Measurements from ENCODE around the gene DAAM2.

DAAM2 gene

GRCh38 chr6:39793516-39793915 is 1.3 kb downstream of the DAAM2 start:
- H2AFZ ChIP-seq (ENCODE audit: low read length), result no peak overlapping the region
- H4K91ac ChIP-seq (ENCODE audit: low read depth, low read length, poor library complexity), result no peak overlapping the region
- DNase-seq (ENCODE audit: low spot score), result no peak
- H3K4ac ChIP-seq (ENCODE audit: low read length), result no peak overlapping the region
- H3K18ac ChIP-seq (ENCODE audit: low read length), result no peak overlapping the region
- H3K4me2 ChIP-seq (ENCODE audit: insufficient read depth, low read length, poor library complexity, severe bottlenecking), result no peak overlapping the region
- no CpG with 5 or more reads among the region's 7 CpGs for WGBS, 2 donors (ENCODE audit: extremely low coverage in 2 of 2, insufficient read length in 2 of 2, insufficient replicate concordance in 1 of 2)
- H3K4me1 ChIP-seq (ENCODE audit: control insufficient read depth in 2 of 2, insufficient read depth in 1 of 2, low read depth in 1 of 2, low read length in 2 of 2), result peaks cover 0 to 4% of the 10 kb centered on the region in 2 donors
- H2BK12ac ChIP-seq (ENCODE audit: low read length), result no peak overlapping the region
- H3K27ac ChIP-seq (replicated peaks; ENCODE audit: low read length), result no peak overlapping the region
- H2AK5ac ChIP-seq (ENCODE audit: low read depth, low read length), result no peak overlapping the region
- no peak overlapping the region for H3K23ac ChIP-seq (ENCODE audit: low read depth, low read length, poor library complexity)
- H4K8ac ChIP-seq (ENCODE audit: low read depth, low read length), result no peak overlapping the region
- no peaks in the 10 kb centered on the region for H3K9me3 ChIP-seq (replicated peaks in 1 of 2; ENCODE audit: control insufficient read depth in 2 of 2, insufficient read depth in 1 of 2, low read depth in 1 of 2, low read length in 2 of 2)
- H3K4me3 ChIP-seq (ENCODE audit: low read length in 2 of 2), result no peak overlapping the region
- H3K14ac ChIP-seq (ENCODE audit: low read length), result no peak overlapping the region
- no peaks in the 10 kb centered on the region for H3K79me1 ChIP-seq (ENCODE audit: low read depth, low read length)
- no peak overlapping the region for H2BK5ac ChIP-seq (ENCODE audit: low read length)
- no peaks in the 10 kb centered on the region for H3K36me3 ChIP-seq (replicated peaks in 1 of 2; ENCODE audit: control insufficient read depth in 2 of 2, insufficient read depth in 2 of 2, low read length in 2 of 2)
- peaks cover 0 to 49% (median 5%) of the 10 kb centered on the region in 3 experiments for H3K27me3 ChIP-seq (ENCODE audit: control insufficient read depth in 3 of 3, insufficient read depth in 3 of 3, low read depth in 1 of 3, low read length in 3 of 3)
- no peak overlapping the region for H3K9ac ChIP-seq (ENCODE audit: low read depth, low read length, poor library complexity)
- no peak overlapping the region for H2BK120ac ChIP-seq (ENCODE audit: low read depth, low read length)
- H2BK15ac ChIP-seq (ENCODE audit: low read length), result no peak overlapping the region

GRCh38 chr6:39794231-39794630 is 2.1 kb downstream of the DAAM2 start:
- Histone ChIP-seq H3K36me3 (replicated peaks in 1 of 2; ENCODE audit: control insufficient read depth in 2 of 2, insufficient read depth in 2 of 2, low read length in 2 of 2) (no peaks in the 10 kb centered on the region), H3K4ac (ENCODE audit: low read length) (no peak overlapping the region), H3K9ac (ENCODE audit: low read depth, low read length, poor library complexity) (no peak overlapping the region), H4K91ac (ENCODE audit: low read depth, low read length, poor library complexity) (no peak overlapping the region), H3K79me1 (ENCODE audit: low read depth, low read length) (no peaks in the 10 kb centered on the region), H3K4me1 (ENCODE audit: control insufficient read depth in 2 of 2, insufficient read depth in 1 of 2, low read depth in 1 of 2, low read length in 2 of 2) (peaks cover 0 to 4% of the 10 kb centered on the region in 2 donors), H2AK5ac (ENCODE audit: low read depth, low read length) (no peak overlapping the region), H2BK12ac (ENCODE audit: low read length) (no peak overlapping the region), H3K27me3 (ENCODE audit: control insufficient read depth in 3 of 3, insufficient read depth in 3 of 3, low read depth in 1 of 3, low read length in 3 of 3) (peaks cover 0 to 49% (median 5%) of the 10 kb centered on the region in 3 experiments), H2BK120ac (ENCODE audit: low read depth, low read length) (no peak overlapping the region), H3K23ac (ENCODE audit: low read depth, low read length, poor library complexity) (no peak overlapping the region), H3K27ac (replicated peaks; ENCODE audit: low read length) (no peak overlapping the region), H3K18ac (ENCODE audit: low read length) (no peak overlapping the region), H3K4me3 (ENCODE audit: low read length in 2 of 2) (no peak overlapping the region), H3K9me3 (replicated peaks in 1 of 2; ENCODE audit: control insufficient read depth in 2 of 2, insufficient read depth in 1 of 2, low read depth in 1 of 2, low read length in 2 of 2) (no peaks in the 10 kb centered on the region), H2BK5ac (ENCODE audit: low read length) (no peak overlapping the region), H4K8ac (ENCODE audit: low read depth, low read length) (no peak overlapping the region), H2AFZ (ENCODE audit: low read length) (no peak overlapping the region), H3K14ac (ENCODE audit: low read length) (no peak overlapping the region), H2BK15ac (ENCODE audit: low read length) (no peak overlapping the region), H3K4me2 (ENCODE audit: insufficient read depth, low read length, poor library complexity, severe bottlenecking) (no peak overlapping the region)
- no CpG with 5 or more reads among the region's 5 CpGs for WGBS, 2 donors (ENCODE audit: extremely low coverage in 2 of 2, insufficient read length in 2 of 2, insufficient replicate concordance in 1 of 2)
- DNase-seq (ENCODE audit: low spot score), result no peak

DNA sequence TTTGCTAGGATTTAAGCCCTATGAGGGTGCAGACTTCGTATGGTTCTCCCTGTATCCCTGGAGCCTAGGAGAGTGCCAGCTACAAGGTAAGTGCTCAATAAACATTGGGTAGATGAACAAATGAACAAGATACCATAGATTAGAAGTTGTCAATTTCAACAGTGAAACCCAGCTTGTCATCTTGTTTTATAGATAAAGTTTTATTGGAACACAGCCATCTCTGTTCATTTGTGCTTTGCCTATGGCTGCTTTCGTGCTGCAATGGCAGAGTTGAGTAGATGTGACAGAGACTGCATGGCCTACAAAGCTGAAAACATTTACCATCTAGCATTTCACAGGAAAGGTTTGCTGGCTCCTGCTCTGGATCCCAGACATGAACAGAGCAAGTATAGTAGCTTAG is 5.6 kb downstream of the DAAM2 start:
- no peak overlapping the region for H2BK12ac ChIP-seq (ENCODE audit: low read length)
- H2AFZ ChIP-seq (ENCODE audit: low read length), result no peak overlapping the region
- H3K14ac ChIP-seq (ENCODE audit: low read length), result no peak overlapping the region
- H4K91ac ChIP-seq (ENCODE audit: low read depth, low read length, poor library complexity), result no peak overlapping the region
- no peak overlapping the region for H3K4ac ChIP-seq (ENCODE audit: low read length)
- no peaks in the 10 kb centered on the region for H3K9me3 ChIP-seq (replicated peaks in 1 of 2; ENCODE audit: control insufficient read depth in 2 of 2, insufficient read depth in 1 of 2, low read depth in 1 of 2, low read length in 2 of 2)
- H3K4me2 ChIP-seq (ENCODE audit: insufficient read depth, low read length, poor library complexity, severe bottlenecking), result no peak overlapping the region
- H2BK120ac ChIP-seq (ENCODE audit: low read depth, low read length), result no peak overlapping the region
- H3K36me3 ChIP-seq (replicated peaks in 1 of 2; ENCODE audit: control insufficient read depth in 2 of 2, insufficient read depth in 2 of 2, low read length in 2 of 2), result no peaks in the 10 kb centered on the region
- H3K18ac ChIP-seq (ENCODE audit: low read length), result no peak overlapping the region
- no peaks in the 10 kb centered on the region for H3K79me1 ChIP-seq (ENCODE audit: low read depth, low read length)
- peaks cover 0 to 31% (median 4%) of the 10 kb centered on the region in 3 experiments for H3K27me3 ChIP-seq (ENCODE audit: control insufficient read depth in 3 of 3, insufficient read depth in 3 of 3, low read depth in 1 of 3, low read length in 3 of 3)
- no peak overlapping the region for H3K23ac ChIP-seq (ENCODE audit: low read depth, low read length, poor library complexity)
- no peak overlapping the region for H3K9ac ChIP-seq (ENCODE audit: low read depth, low read length, poor library complexity)
- H4K8ac ChIP-seq (ENCODE audit: low read depth, low read length), result no peak overlapping the region
- H3K27ac ChIP-seq (replicated peaks; ENCODE audit: low read length), result no peak overlapping the region
- no peak for DNase-seq (ENCODE audit: low spot score)
- no peak overlapping the region for H2BK5ac ChIP-seq (ENCODE audit: low read length)
- H2BK15ac ChIP-seq (ENCODE audit: low read length), result no peak overlapping the region
- H3K4me1 ChIP-seq (ENCODE audit: control insufficient read depth in 2 of 2, insufficient read depth in 1 of 2, low read depth in 1 of 2, low read length in 2 of 2), result peaks cover 0 to 4% of the 10 kb centered on the region in 2 donors
- WGBS, 2 donors (ENCODE audit: extremely low coverage in 2 of 2, insufficient read length in 2 of 2, insufficient replicate concordance in 1 of 2), result no CpG with 5 or more reads among the region's 2 CpGs
- H3K4me3 ChIP-seq (ENCODE audit: low read length in 2 of 2), result no peak overlapping the region
- H2AK5ac ChIP-seq (ENCODE audit: low read depth, low read length), result no peak overlapping the region

DNA sequence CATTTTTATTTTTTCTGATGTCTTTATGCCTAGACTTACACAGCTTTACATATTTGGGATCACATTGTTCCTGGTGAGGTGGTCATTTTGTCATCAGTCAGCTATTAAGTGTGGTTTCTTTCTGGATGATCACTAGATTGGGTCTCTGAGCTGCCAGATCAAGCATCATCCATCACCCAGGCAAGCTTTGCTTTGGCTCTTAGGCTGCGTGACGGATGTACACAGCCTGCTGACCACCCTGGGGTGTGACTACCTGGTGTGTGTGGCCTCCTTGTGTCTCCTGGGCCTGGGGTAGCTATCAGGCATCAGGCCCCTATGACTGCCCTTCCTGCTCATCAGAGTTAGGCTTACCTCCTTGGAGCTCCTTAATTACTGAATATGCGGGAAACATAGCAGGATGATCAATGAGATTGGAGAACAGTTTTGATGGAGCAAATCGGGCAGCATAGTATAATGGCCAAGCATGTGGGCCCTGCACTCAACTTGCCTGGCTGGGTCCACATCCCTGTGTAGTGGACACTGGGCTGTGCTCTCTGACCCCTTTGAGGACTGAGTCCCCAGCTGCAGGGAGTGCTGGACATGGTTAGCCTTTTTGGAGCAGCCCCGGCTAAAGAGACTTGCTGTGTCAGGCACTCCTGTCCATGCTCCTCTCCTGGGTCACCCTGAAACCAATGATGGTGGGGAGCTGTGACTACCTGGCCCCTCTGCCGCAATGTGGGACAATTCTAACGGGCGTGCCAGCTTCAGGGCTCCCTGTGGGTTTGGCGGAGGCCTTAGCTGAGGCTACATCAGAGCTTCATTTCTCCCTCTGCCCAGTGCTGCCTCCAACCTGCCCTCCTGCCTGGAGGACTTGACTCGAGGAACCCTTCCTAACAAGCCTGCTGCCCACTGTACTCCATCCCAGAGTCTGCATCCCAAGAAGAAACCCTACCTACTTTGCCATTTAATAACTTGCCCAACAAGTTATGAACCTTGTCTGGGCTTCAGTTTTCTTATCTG is 8.2 kb downstream of the DAAM2 start:
- Histone ChIP-seq H3K4me3 (ENCODE audit: low read length in 2 of 2) (no peak overlapping the region), H4K91ac (ENCODE audit: low read depth, low read length, poor library complexity) (no peak overlapping the region), H3K4me2 (ENCODE audit: insufficient read depth, low read length, poor library complexity, severe bottlenecking) (no peak overlapping the region), H3K18ac (ENCODE audit: low read length) (peak overlapping the region; percentile 33), H3K14ac (ENCODE audit: low read length) (no peak overlapping the region), H2BK5ac (ENCODE audit: low read length) (no peak overlapping the region), H2BK12ac (ENCODE audit: low read length) (no peak overlapping the region), H2AK5ac (ENCODE audit: low read depth, low read length) (no peak overlapping the region), H3K79me1 (ENCODE audit: low read depth, low read length) (no peaks in the 10 kb centered on the region), H3K9me3 (replicated peaks in 1 of 2; ENCODE audit: control insufficient read depth in 2 of 2, insufficient read depth in 1 of 2, low read depth in 1 of 2, low read length in 2 of 2) (no peaks in the 10 kb centered on the region), H3K23ac (ENCODE audit: low read depth, low read length, poor library complexity) (peak overlapping the region; percentile 14), H3K9ac (ENCODE audit: low read depth, low read length, poor library complexity) (peak overlapping the region; percentile 33), H3K4ac (ENCODE audit: low read length) (no peak overlapping the region), H3K27ac (replicated peaks; ENCODE audit: low read length) (no peak overlapping the region), H4K8ac (ENCODE audit: low read depth, low read length) (no peak overlapping the region), H2BK15ac (ENCODE audit: low read length) (no peak overlapping the region), H3K4me1 (ENCODE audit: control insufficient read depth in 2 of 2, insufficient read depth in 1 of 2, low read depth in 1 of 2, low read length in 2 of 2) (peaks cover 0 to 9% of the 10 kb centered on the region in 2 donors), H2BK120ac (ENCODE audit: low read depth, low read length) (no peak overlapping the region), H2AFZ (ENCODE audit: low read length) (no peak overlapping the region), H3K27me3 (ENCODE audit: control insufficient read depth in 3 of 3, insufficient read depth in 3 of 3, low read depth in 1 of 3, low read length in 3 of 3) (peaks cover 0 to 6% (median 0%) of the 10 kb centered on the region in 3 experiments), H3K36me3 (replicated peaks in 1 of 2; ENCODE audit: control insufficient read depth in 2 of 2, insufficient read depth in 2 of 2, low read length in 2 of 2) (no peaks in the 10 kb centered on the region)
- no CpG with 5 or more reads among the region's 10 CpGs for WGBS, 2 donors (ENCODE audit: extremely low coverage in 2 of 2, insufficient read length in 2 of 2, insufficient replicate concordance in 1 of 2)
- DNase-seq (ENCODE audit: low spot score), result no peak

Data from neuronal stem cell (in vitro differentiated cells).